ENCODE results near the gene RASSF4. TPM values are rescaled to one million over a fixed set of nuclear protein-coding genes. Genes with fewer than 3 reads are reported as not detected.

RASSF4 gene
- total RNA-seq, 1 experiment from 2014 or later = 2.8 TPM

DNA sequence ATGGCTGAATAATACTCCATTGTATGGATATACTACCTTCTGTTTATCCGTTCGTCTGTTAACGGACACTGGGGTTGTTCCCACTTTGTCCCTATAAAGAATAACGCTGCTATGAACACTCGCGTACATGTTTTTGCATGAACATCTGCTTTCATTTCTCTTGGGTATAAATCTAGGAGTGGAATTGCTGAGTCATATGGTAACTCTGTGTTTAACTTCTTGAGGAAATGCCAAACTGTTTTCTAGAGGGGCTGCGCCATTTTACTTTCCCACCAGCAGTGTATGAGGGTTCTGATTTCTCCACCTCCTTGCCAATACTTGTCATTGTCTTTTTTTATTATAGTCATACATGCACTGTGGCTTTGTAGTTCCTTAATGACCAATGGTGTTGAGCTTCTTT, 20.6 kb upstream of the RASSF4 start (continued):
- TF ChIP-seq ZBTB33 (IDR thresholded peaks at IDR 0.05; ENCODE audit: extremely low read depth, insufficient replicate concordance, low read length) = no peak
- TF ChIP-seq EGR1 (IDR thresholded peaks at IDR 0.05; ENCODE audit: low read depth) = no peak
- no peak for TF ChIP-seq ZNF274 (IDR thresholded peaks at IDR 0.05; ENCODE audit: low read depth, low read length)
- no peak for TF ChIP-seq JUND (IDR thresholded peaks at IDR 0.05)
- TF ChIP-seq SIN3A (IDR thresholded peaks at IDR 0.05; ENCODE audit: low read depth) = no peak

GRCh38 chr10:44939691-44940401, 19.8 kb upstream of the RASSF4 start:
- no peak for ATAC-seq
- Histone ChIP-seq H3K9ac (ENCODE audit: low read length) (no peak overlapping the region), H3K4me1 (ENCODE audit: control insufficient read depth in 1 of 2, insufficient read depth in 2 of 2, low read length in 2 of 2) (no peaks in the 10 kb centered on the region), H3K27ac (ENCODE audit: low read depth, low read length) (no peak overlapping the region), H3K9me2 (ENCODE audit: insufficient read depth) (no peaks in the 10 kb centered on the region), H3K79me2 (ENCODE audit: insufficient read depth, low read length) (no peaks in the 10 kb centered on the region), H3K4me2 (ENCODE audit: low read length) (no peak overlapping the region), H3K4me3 (replicated peaks in 1 of 2; ENCODE audit: low read depth in 1 of 2, low read length in 2 of 2) (no peak overlapping the region), H4K20me1 (ENCODE audit: insufficient read depth) (no peaks in the 10 kb centered on the region), H3K9me3 (ENCODE audit: control insufficient read depth in 1 of 2, insufficient read depth in 1 of 2, low read depth in 1 of 2, low read length in 2 of 2) (peaks cover 0 to 10% of the 10 kb centered on the region in 2 experiments; a peak in 1 of 4 replicates), H3K36me3 (ENCODE audit: control insufficient read depth in 1 of 2, insufficient read depth in 2 of 2, low read length in 2 of 2) (no peaks in the 10 kb centered on the region), H3K27me3 (ENCODE audit: insufficient read depth, low read length) (no peaks in the 10 kb centered on the region), H2AFZ (ENCODE audit: low read depth, low read length, poor library complexity, severe bottlenecking) (no peak overlapping the region)
- POLR2A ChIA-PET = no interaction called here
- no peak for DNase-seq (ENCODE audit: low read depth, low spot score)
- RAD21 ChIA-PET (ENCODE audit: low non-redundant PET in 1 of 2, low total read pairs in 2 of 2, uncharacterized antibody in 2 of 2, unreplicated experiment in 2 of 2) = no interaction called here
- CTCF ChIA-PET = no interaction called here
- no TSS peak for BruUV-seq (replicated peaks)
- intact Hi-C loops (cut with micrococcal nuclease) = loop anchor here (10.0 kb wide), 1 partner anchor 295 kb away; no protein-coding TSS in a partner anchor
- TF ChIP-seq EGR1 (IDR thresholded peaks at IDR 0.05; ENCODE audit: low read depth) (no peak), FOSL1 (IDR thresholded peaks at IDR 0.05; ENCODE audit: low read depth) (no peak), SRF (IDR thresholded peaks at IDR 0.05; ENCODE audit: low read depth) (no peak), JUND (IDR thresholded peaks at IDR 0.05) (no peak), ATF3 (IDR thresholded peaks at IDR 0.05) (no peak), SP1 (IDR thresholded peaks at IDR 0.05; ENCODE audit: low read depth) (no peak), CEBPB (IDR thresholded peaks at IDR 0.05; ENCODE audit: low read depth) (no peak), TCF7L2 (IDR thresholded peaks at IDR 0.05; ENCODE audit: borderline replicate concordance, extremely low read depth, insufficient read depth, insufficient read length) (no peak), ELF1 (IDR thresholded peaks at IDR 0.05; ENCODE audit: borderline replicate concordance, low read depth) (no peak), POLR2A (IDR thresholded peaks at IDR 0.05; ENCODE audit: borderline replicate concordance, extremely low read depth, insufficient read depth, insufficient read length) (no peak), RAD21 (IDR thresholded peaks at IDR 0.05; ENCODE audit: low read depth) (no peak), ZNF274 (IDR thresholded peaks at IDR 0.05; ENCODE audit: low read depth, low read length) (no peak), ZBTB33 (IDR thresholded peaks at IDR 0.05; ENCODE audit: extremely low read depth, insufficient replicate concordance, low read length) (no peak), POLR2AphosphoS5 (IDR thresholded peaks at IDR 0.05; ENCODE audit: low read depth, low read length) (no peak), EZH2 (IDR thresholded peaks at IDR 0.05) (no peak), CTCF (IDR thresholded peaks at IDR 0.05 in 2 of 3, conservative IDR thresholded peaks at IDR 0.05 in 1 of 3; ENCODE audit: borderline replicate concordance in 1 of 3, insufficient read depth in 1 of 3, low read depth in 2 of 3, low read length in 2 of 3) (no peak), ZFX (IDR thresholded peaks at IDR 0.05) (no peak), YY1 (IDR thresholded peaks at IDR 0.05; ENCODE audit: extremely low read depth, insufficient replicate concordance, low read depth, low read length) (no peak)
